Suprapubic skin (tissue), 4 donors: Measurements from ENCODE around the gene UBE2O. TPM values are rescaled to one million over a fixed set of nuclear protein-coding genes. Genes with fewer than 3 reads are reported as not detected.

Source experiments
- DNase-seq, 2 donors: peaks; one replicate each; pipeline ENCODE4 v3.0.0-alpha.2; 2019; ENCODE audit warnings: low spot score in 2 of 2
- H3K27ac ChIP-seq: fragments of 200-600 bp; sonication (generic); one replicate; pipeline ENCODE4 v1.5.1; 2019
- H3K27me3 ChIP-seq: fragments of 200-600 bp; sonication (generic); one replicate; pipeline ENCODE4 v1.5.1; 2019
- H3K36me3 ChIP-seq: fragments of 200-600 bp; sonication (generic); one replicate; pipeline ENCODE4 v1.5.1; 2019
- H3K4me1 ChIP-seq: fragments of 200-600 bp; sonication (generic); one replicate; pipeline ENCODE4 v1.5.1; 2019
- H3K4me3 ChIP-seq: fragments of 200-600 bp; sonication (generic); one replicate; pipeline ENCODE4 v1.5.1; 2019; ENCODE audit warnings: mild to moderate bottlenecking
- H3K9me3 ChIP-seq: fragments of 200-600 bp; sonication (generic); one replicate; pipeline ENCODE4 v1.5.1; 2019
- EP300 ChIP-seq: sonication (generic); formaldehyde crosslinking; IDR thresholded peaks from one replicate; pipeline ENCODE4 v1.6.1; 2017; ENCODE audit warnings: antibody characterized with exemption
- POLR2A ChIP-seq, 2 donors: fragments of 450-650 bp; IDR thresholded peaks; one replicate each; pipeline ENCODE4 v1.6.1; 2017; ENCODE audit warnings: antibody characterized with exemption in 2 of 2, mild to moderate bottlenecking in 2 of 2, moderate library complexity in 2 of 2
- POLR2AphosphoS5 ChIP-seq, 3 donors: sonication (generic); formaldehyde crosslinking; IDR thresholded peaks; one replicate each; pipeline ENCODE4 v1.6.1; 2017; ENCODE audit warnings: antibody characterized with exemption in 3 of 3
- WGBS: methylation state at CpG from one replicate; pipeline ENCODE4 v1.1.5; 2018; 5-methylcytosine and 5-hydroxymethylcytosine counted together
- total RNA-seq, 4 donors: library from RNA; depleted of rRNA; stranded (reverse); fragments of >200 nt; gene quantifications; one replicate each; pipeline ENCODE4 v1.1.0, GENCODE V29; 2016
- TF ChIP-seq, protein P1 (sequence below), 2 donors: fragments of 200-600 bp in 1 of 2; fragments of 450-650 bp in 1 of 2; sonication (generic) in 1 of 2; IDR thresholded peaks; one replicate each; pipeline ENCODE4 v1.5.1; 2016 to 2019; ENCODE audit warnings: antibody characterized with exemption in 2 of 2, mild to moderate bottlenecking in 1 of 2, moderate library complexity in 1 of 2

The UBE2O gene
- total RNA-seq, 4 donors from 2014 or later = 31.3 to 42.0 (median 37.7) TPM

DNA sequence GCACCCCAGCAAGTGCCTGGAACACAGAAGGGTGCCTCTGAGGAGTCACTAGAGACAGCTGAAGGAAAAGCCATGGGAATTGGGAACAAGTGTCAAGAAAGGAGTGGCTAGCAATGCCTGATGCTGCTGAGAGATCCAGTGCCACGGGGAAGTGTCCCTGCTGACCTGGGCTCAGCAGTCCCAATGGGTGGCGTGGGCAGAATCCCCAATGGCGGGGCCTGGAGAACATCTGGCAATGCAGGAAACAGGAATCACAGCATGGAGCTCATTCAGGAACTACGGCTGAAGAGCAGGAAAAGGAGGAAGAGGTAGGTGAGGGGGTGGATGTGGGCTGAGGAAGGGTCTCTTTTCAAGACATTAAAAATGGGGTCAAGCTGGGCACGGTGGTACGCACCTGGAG, 30.1 kb downstream of the UBE2O start:
- H3K27me3 ChIP-seq = no peaks in the 10 kb centered on the region
- TF ChIP-seq POLR2AphosphoS5 (IDR thresholded peaks at IDR 0.05) = no peak
- TF ChIP-seq POLR2A (IDR thresholded peaks at IDR 0.05) = no peak
- TF ChIP-seq, protein P1, sequence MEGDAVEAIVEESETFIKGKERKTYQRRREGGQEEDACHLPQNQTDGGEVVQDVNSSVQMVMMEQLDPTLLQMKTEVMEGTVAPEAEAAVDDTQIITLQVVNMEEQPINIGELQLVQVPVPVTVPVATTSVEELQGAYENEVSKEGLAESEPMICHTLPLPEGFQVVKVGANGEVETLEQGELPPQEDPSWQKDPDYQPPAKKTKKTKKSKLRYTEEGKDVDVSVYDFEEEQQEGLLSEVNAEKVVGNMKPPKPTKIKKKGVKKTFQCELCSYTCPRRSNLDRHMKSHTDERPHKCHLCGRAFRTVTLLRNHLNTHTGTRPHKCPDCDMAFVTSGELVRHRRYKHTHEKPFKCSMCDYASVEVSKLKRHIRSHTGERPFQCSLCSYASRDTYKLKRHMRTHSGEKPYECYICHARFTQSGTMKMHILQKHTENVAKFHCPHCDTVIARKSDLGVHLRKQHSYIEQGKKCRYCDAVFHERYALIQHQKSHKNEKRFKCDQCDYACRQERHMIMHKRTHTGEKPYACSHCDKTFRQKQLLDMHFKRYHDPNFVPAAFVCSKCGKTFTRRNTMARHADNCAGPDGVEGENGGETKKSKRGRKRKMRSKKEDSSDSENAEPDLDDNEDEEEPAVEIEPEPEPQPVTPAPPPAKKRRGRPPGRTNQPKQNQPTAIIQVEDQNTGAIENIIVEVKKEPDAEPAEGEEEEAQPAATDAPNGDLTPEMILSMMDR (IDR thresholded peaks at IDR 0.05) = no peak
- no peaks in the 10 kb centered on the region for H3K9me3 ChIP-seq
- DNase-seq = no peak
- no peaks in the 10 kb centered on the region for H3K36me3 ChIP-seq
- no peak overlapping the region for H3K4me3 ChIP-seq
- 91% methylated on average over 6 of the region's 6 CpGs for WGBS
- H3K27ac ChIP-seq = no peak overlapping the region
- H3K4me1 ChIP-seq = peaks cover 8% of the 10 kb centered on the region

DNA sequence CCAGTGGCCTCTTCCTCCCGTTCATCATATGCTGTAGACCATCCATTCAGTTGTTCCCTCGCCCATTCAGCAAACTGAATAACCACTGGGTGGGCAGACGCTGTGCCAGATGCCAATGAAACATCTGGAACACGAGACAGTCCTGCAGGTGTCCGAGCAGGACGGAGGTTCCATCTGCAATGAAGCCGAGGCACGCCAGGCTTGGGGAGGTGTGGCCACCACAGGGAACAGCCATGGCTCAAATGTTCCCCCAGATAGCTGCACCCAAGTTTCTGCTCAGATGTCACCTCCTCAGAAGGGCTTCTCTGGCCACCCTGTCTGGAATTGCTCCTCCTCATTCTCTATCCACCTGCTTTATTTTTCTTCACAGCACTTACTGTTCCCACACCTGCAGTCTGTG, 30.5 kb downstream of the UBE2O start:
- DNase-seq = no peak
- H3K27me3 ChIP-seq = no peaks in the 10 kb centered on the region
- H3K36me3 ChIP-seq = no peaks in the 10 kb centered on the region
- no peak overlapping the region for H3K27ac ChIP-seq
- TF ChIP-seq POLR2A (IDR thresholded peaks at IDR 0.05) (no peak), EP300 (no peak), POLR2AphosphoS5 (IDR thresholded peaks at IDR 0.05) (no peak)
- TF ChIP-seq, protein P1 (IDR thresholded peaks at IDR 0.05) = no peak
- no peaks in the 10 kb centered on the region for H3K9me3 ChIP-seq
- 99% methylated on average over 8 of the region's 8 CpGs for WGBS
- peaks cover 4% of the 10 kb centered on the region for H3K4me1 ChIP-seq
- no peak overlapping the region for H3K4me3 ChIP-seq

DNA sequence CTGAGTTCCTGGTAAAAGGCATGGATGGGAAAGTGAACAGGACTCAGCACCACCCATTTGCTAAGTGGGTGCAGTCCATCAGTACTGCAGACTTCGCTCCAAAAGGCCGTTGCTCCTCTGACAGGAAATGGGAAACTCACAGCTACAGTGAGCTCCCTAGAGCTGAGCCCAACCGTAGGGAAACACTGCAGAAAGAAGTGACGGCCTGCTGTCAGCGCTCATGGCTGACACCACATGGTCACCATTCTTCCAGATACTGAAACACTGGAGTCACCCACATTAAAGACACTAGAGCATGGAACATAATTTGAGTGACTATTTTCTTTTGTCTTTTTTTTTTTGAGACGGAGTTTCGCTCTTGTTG, 31.9 kb downstream of the UBE2O start:
- WGBS = 51% methylated on average over 7 of the region's 7 CpGs
- H3K4me3 ChIP-seq = no peak overlapping the region
- DNase-seq = no peak
- H3K36me3 ChIP-seq = no peaks in the 10 kb centered on the region
- H3K9me3 ChIP-seq = no peaks in the 10 kb centered on the region
- H3K27ac ChIP-seq = no peak overlapping the region
- peaks cover 4% of the 10 kb centered on the region for H3K4me1 ChIP-seq
- TF ChIP-seq EP300 (no peak), POLR2A (IDR thresholded peaks at IDR 0.05) (no peak), POLR2AphosphoS5 (IDR thresholded peaks at IDR 0.05) (no peak)
- TF ChIP-seq, protein P1 (IDR thresholded peaks at IDR 0.05) = no peak
- H3K27me3 ChIP-seq = no peaks in the 10 kb centered on the region

DNA sequence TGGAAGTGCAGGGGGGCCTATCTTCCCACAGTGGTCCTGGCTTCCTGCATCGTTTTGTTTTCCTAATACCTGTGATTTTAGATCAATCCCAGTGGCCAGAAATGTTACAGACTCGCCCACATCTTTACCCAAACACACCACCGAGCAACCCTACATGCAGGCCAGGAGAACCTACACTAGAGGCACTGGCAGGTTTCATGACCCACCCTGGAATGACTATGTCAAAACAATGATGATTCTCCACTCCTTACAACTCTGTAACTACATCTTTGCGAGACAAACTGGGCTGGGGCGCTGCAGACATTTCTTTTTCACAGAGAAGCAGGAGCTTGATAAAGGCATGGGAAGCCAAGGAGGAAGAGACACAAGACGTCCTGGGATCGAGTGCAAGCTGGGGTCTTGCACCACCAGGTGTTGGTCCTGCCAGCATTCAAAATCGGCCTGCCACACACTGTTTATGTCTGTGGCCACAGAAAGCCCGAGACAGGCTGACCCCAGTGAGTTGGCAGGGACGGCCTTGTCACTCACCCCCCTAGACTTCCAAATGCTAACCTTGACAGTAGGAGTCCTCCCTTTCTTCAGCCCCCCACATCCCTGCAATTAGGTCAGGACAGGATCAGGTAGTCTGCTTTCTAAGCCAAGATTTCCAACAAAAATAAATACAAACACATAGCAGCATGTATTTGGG, 32.5 kb downstream of the UBE2O start:
- no peaks in the 10 kb centered on the region for H3K36me3 ChIP-seq

DNA sequence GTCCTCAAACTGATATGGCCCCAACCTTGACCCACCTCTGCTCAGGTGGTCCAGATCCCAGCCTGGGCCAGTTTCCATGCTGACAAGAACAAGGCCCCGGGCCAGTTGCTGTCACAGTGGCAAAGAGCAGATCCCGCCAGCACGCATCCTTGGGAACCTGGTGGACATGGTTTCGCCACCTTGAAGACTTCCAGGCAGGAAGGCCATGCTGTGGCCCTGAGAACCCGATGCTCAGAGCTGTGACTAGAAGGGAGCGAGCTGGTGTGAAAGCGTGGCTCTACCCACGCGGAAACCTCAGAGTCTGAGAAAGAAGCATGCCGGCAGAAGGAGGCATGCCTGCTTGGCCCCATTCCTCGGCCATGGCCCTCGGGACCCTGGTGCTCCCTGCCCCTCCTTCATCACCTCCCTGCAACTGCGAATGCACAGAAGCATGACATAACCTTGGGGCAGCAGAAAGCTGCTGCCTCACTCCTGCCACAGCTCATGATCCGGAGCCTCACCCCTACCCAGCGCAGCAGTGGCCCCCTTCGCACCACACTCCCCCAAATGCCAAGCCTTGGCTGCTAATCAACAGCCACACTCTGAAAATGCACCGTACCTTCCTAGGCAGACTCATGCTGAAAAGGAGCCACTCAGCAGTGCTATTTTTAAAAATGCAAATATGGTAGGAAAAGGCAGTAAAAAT, 33.2 kb downstream of the UBE2O start:
- H3K27me3 ChIP-seq = no peaks in the 10 kb centered on the region
- H3K36me3 ChIP-seq = no peaks in the 10 kb centered on the region
- no peak for DNase-seq
- no peak overlapping the region for H3K27ac ChIP-seq
- TF ChIP-seq EP300 = no peak
- TF ChIP-seq POLR2A (IDR thresholded peaks at IDR 0.05) = no peak
- TF ChIP-seq, protein P1 (IDR thresholded peaks at IDR 0.05) = no peak
- TF ChIP-seq POLR2AphosphoS5 (IDR thresholded peaks at IDR 0.05) = no peak
- no peaks in the 10 kb centered on the region for H3K9me3 ChIP-seq
- H3K4me1 ChIP-seq = peaks cover 6% of the 10 kb centered on the region
- 56% methylated on average over 3 of the region's 17 CpGs for WGBS
- no peak overlapping the region for H3K4me3 ChIP-seq

More for the DNA sequence above, 32.5 kb downstream of the UBE2O start:
- Histone ChIP-seq H3K27me3 (no peaks in the 10 kb centered on the region), H3K4me1 (peaks cover 4% of the 10 kb centered on the region), H3K9me3 (no peaks in the 10 kb centered on the region), H3K4me3 (no peak overlapping the region), H3K27ac (no peak overlapping the region)
- TF ChIP-seq POLR2AphosphoS5 (IDR thresholded peaks at IDR 0.05) = no peak
- TF ChIP-seq EP300 = no peak
- no peak for TF ChIP-seq POLR2A (IDR thresholded peaks at IDR 0.05)
- TF ChIP-seq, protein P1 (IDR thresholded peaks at IDR 0.05) = no peak
- DNase-seq = no peak
- WGBS = 81% methylated on average over 10 of the region's 10 CpGs
